Measurements from ENCODE around the gene NKX1-2. TPM values are rescaled to one million over a fixed set of nuclear protein-coding genes. Genes with fewer than 3 reads are reported as not detected.

NKX1-2 gene
- total RNA-seq, 2 donors from 2014 or later: not detected

- Mint-ChIP-seq H3K4me1 (ENCODE audit: low read depth in 2 of 2) (peaks cover 13 to 15% of the 10 kb centered on the region in 2 donors), H3K27ac (no peak overlapping the region), H3K9me3 (no peaks in the 10 kb centered on the region), H3K36me3 (no peaks in the 10 kb centered on the region), H3K27me3 (no peaks in the 10 kb centered on the region), H3K4me3 (no peak overlapping the region)
- ATAC-seq (no peak), DNase-seq (ENCODE audit: low spot score) (no peak)
These were observed 18.8 kb upstream of the NKX1-2 start for GRCh38 chr10:124468624-124469023.

GRCh38 chr10:124467165-124467564 lies 17.3 kb upstream of the NKX1-2 start:
- DNase-seq (ENCODE audit: low spot score) (no peak), ATAC-seq (no peak)
- Mint-ChIP-seq H3K9me3 (no peaks in the 10 kb centered on the region), H3K4me3 (no peak overlapping the region), H3K27me3 (no peaks in the 10 kb centered on the region), H3K27ac (no peak overlapping the region), H3K4me1 (ENCODE audit: low read depth in 2 of 2) (peaks cover 13 to 15% of the 10 kb centered on the region in 2 donors), H3K36me3 (no peaks in the 10 kb centered on the region)

GRCh38 chr10:124465777-124466488 lies 16.1 kb upstream of the NKX1-2 start:
- ATAC-seq (no peak), DNase-seq (ENCODE audit: low spot score) (no peak)
- no peak overlapping the region for H3K27ac Mint-ChIP-seq
- no peaks in the 10 kb centered on the region for H3K9me3 Mint-ChIP-seq
- peaks cover 18 to 19% of the 10 kb centered on the region in 2 donors for H3K4me1 Mint-ChIP-seq (ENCODE audit: low read depth in 2 of 2)
- no peaks in the 10 kb centered on the region for H3K27me3 Mint-ChIP-seq
- H3K36me3 Mint-ChIP-seq: no peaks in the 10 kb centered on the region
- H3K4me3 Mint-ChIP-seq: no peak overlapping the region

- H3K36me3 Mint-ChIP-seq: no peaks in the 10 kb centered on the region
- peak overlapping the region; percentile 9 for H3K4me3 Mint-ChIP-seq
- no peak for ATAC-seq
These were observed 15.4 kb upstream of the NKX1-2 start for GRCh38 chr10:124465003-124465776.

GRCh38 chr10:124464028-124464965 lies 14.5 kb upstream of the NKX1-2 start:
- peaks cover 0 to 3% of the 10 kb centered on the region in 2 donors for H3K27me3 Mint-ChIP-seq
- peak overlapping the region in 1 of 2 donors; percentile 8 for H3K27ac Mint-ChIP-seq
- no peaks in the 10 kb centered on the region for H3K9me3 Mint-ChIP-seq
- DNase-seq (ENCODE audit: low spot score) (no peak), ATAC-seq (no peak)
- peak overlapping the region; percentile 9 for H3K4me3 Mint-ChIP-seq
- H3K4me1 Mint-ChIP-seq (ENCODE audit: low read depth in 2 of 2): peaks cover 18 to 19% of the 10 kb centered on the region in 2 donors
- no peaks in the 10 kb centered on the region for H3K36me3 Mint-ChIP-seq

More at GRCh38 chr10:124465003-124465776, 15.4 kb upstream of the NKX1-2 start:
- H3K9me3 Mint-ChIP-seq: no peaks in the 10 kb centered on the region
- H3K27me3 Mint-ChIP-seq: no peaks in the 10 kb centered on the region
- no peak for DNase-seq (ENCODE audit: low spot score)
- H3K27ac Mint-ChIP-seq: peak overlapping the region in 1 of 2 donors; percentile 8
- H3K4me1 Mint-ChIP-seq (ENCODE audit: low read depth in 2 of 2): peaks cover 18 to 19% of the 10 kb centered on the region in 2 donors

GRCh38 chr10:124462348-124462695 lies 12.5 kb upstream of the NKX1-2 start:
- DNase-seq (ENCODE audit: low spot score) (no peak), ATAC-seq (no peak)
- Mint-ChIP-seq H3K9me3 (no peaks in the 10 kb centered on the region), H3K27ac (peak overlapping the region in 1 of 2 donors; percentile 73), H3K4me1 (ENCODE audit: low read depth in 2 of 2) (peaks cover 18 to 19% of the 10 kb centered on the region in 2 donors), H3K36me3 (no peaks in the 10 kb centered on the region), H3K4me3 (peak overlapping the region; percentile 83), H3K27me3 (peaks cover 3 to 4% of the 10 kb centered on the region in 2 donors)

GRCh38 chr10:124461642-124462347 lies 12.0 kb upstream of the NKX1-2 start, which contains the start of gene LHPP:
Gene LHPP (plus strand): TSS chr10:124461823. CDS start chr10:124461863, 40 bp downstream.
- H3K4me3 Mint-ChIP-seq: peak within 1 kb of the TSS; percentile 83
- peak; percentile 92 for DNase-seq (ENCODE audit: low spot score)
- H3K4me1 Mint-ChIP-seq (ENCODE audit: low read depth in 2 of 2): peaks cover 18 to 19% of the 10 kb centered on the region in 2 donors
- ATAC-seq: peak; percentile 98 to 99
- H3K9me3 Mint-ChIP-seq: no peaks in the 10 kb centered on the region
- peak within 1 kb of the TSS; percentile 73 to 83 for H3K27ac Mint-ChIP-seq
- H3K27me3 Mint-ChIP-seq: peaks cover 5 to 6% of the 10 kb centered on the region in 2 donors
- H3K36me3 Mint-ChIP-seq: no peaks in the 10 kb centered on the region

- Mint-ChIP-seq H3K27me3 (peaks cover 18 to 22% of the 10 kb centered on the region in 2 donors), H3K4me1 (ENCODE audit: low read depth in 2 of 2) (peaks cover 12 to 14% of the 10 kb centered on the region in 2 donors), H3K27ac (no peak overlapping the region), H3K9me3 (no peaks in the 10 kb centered on the region), H3K36me3 (no peaks in the 10 kb centered on the region), H3K4me3 (no peak overlapping the region)
- ATAC-seq (no peak), DNase-seq (ENCODE audit: low spot score) (no peak)
These were observed 10.3 kb upstream of the NKX1-2 start for GRCh38 chr10:124460144-124460543.

- Mint-ChIP-seq H3K36me3 (no peaks in the 10 kb centered on the region), H3K27me3 (peaks cover 25 to 30% of the 10 kb centered on the region in 2 donors), H3K9me3 (no peaks in the 10 kb centered on the region), H3K27ac (no peak overlapping the region), H3K4me3 (no peak overlapping the region), H3K4me1 (ENCODE audit: low read depth in 2 of 2) (peaks cover 5 to 7% of the 10 kb centered on the region in 2 donors)
- ATAC-seq: no peak
- no peak for DNase-seq (ENCODE audit: low spot score)
These were observed 9.6 kb upstream of the NKX1-2 start for GRCh38 chr10:124459395-124459794.

GRCh38 chr10:124458889-124459288 lies 9.1 kb upstream of the NKX1-2 start:
- peaks cover 28 to 35% of the 10 kb centered on the region in 2 donors for H3K27me3 Mint-ChIP-seq
- H3K36me3 Mint-ChIP-seq: no peaks in the 10 kb centered on the region
- H3K4me3 Mint-ChIP-seq: no peak overlapping the region
- H3K27ac Mint-ChIP-seq: no peak overlapping the region
- no peak for ATAC-seq
- no peaks in the 10 kb centered on the region for H3K9me3 Mint-ChIP-seq
- DNase-seq (ENCODE audit: low spot score): no peak
- H3K4me1 Mint-ChIP-seq (ENCODE audit: low read depth in 2 of 2): peaks cover 4 to 5% of the 10 kb centered on the region in 2 donors

GRCh38 chr10:124458473-124458872 lies 8.6 kb upstream of the NKX1-2 start:
- H3K9me3 Mint-ChIP-seq: no peaks in the 10 kb centered on the region
- no peak overlapping the region for H3K4me3 Mint-ChIP-seq
- peaks cover 4 to 5% of the 10 kb centered on the region in 2 donors for H3K4me1 Mint-ChIP-seq (ENCODE audit: low read depth in 2 of 2)
- DNase-seq (ENCODE audit: low spot score) (no peak), ATAC-seq (no peak)
- H3K27me3 Mint-ChIP-seq: peaks cover 32 to 39% of the 10 kb centered on the region in 2 donors
- H3K36me3 Mint-ChIP-seq: no peaks in the 10 kb centered on the region
- H3K27ac Mint-ChIP-seq: no peak overlapping the region

GRCh38 chr10:124455441-124455840 lies 5.6 kb upstream of the NKX1-2 start:
- Mint-ChIP-seq H3K9me3 (no peaks in the 10 kb centered on the region), H3K27me3 (peaks cover 48 to 61% of the 10 kb centered on the region in 2 donors), H3K36me3 (no peaks in the 10 kb centered on the region), H3K4me3 (no peak overlapping the region), H3K4me1 (ENCODE audit: low read depth in 2 of 2) (peaks cover 0 to under 1% of the 10 kb centered on the region in 2 donors), H3K27ac (no peak overlapping the region)
- ATAC-seq: no peak
- DNase-seq (ENCODE audit: low spot score): no peak

All from natural killer cell treated with Interleukin-12 subunit alpha and Interleukin-12 subunit beta and Interleukin-15 and Interleukin-18, amount 100 ng/mL, for 72 hours (primary cell).